ENCODE results near the gene INPP5J.
"Not testable (repeated sequence)": the region's sequence is repeated elsewhere in the genome, so short reads cannot be mapped to it uniquely, and the experiment has no call there.

INPP5J gene

GRCh38 chr22:31103111-31103510 lies 19.7 kb upstream of the INPP5J start:
- DNase-seq: no peak

- no peak for DNase-seq
These were observed 18.7 kb upstream of the INPP5J start for GRCh38 chr22:31103899-31104694.

- no peak for DNase-seq
These were observed 17.9 kb upstream of the INPP5J start for GRCh38 chr22:31104869-31105268.

GRCh38 chr22:31105282-31105929 lies 17.4 kb upstream of the INPP5J start:
- DNase-seq: no peak

GRCh38 chr22:31106001-31106571 lies 16.7 kb upstream of the INPP5J start:
- no peak for DNase-seq

- no peak for DNase-seq
These were observed 16.0 kb upstream of the INPP5J start for GRCh38 chr22:31106731-31107177.

- DNase-seq: no peak
These were observed 15.4 kb upstream of the INPP5J start, which contains the start of gene SELENOM for GRCh38 chr22:31107178-31107893. Gene SELENOM, minus strand, starts transcription at chr22:31107568. Its CDS starts 63 bp downstream, at chr22:31107505.

- DNase-seq: no peak
These were observed 14.9 kb upstream of the INPP5J start for GRCh38 chr22:31107894-31108218.

- DNase-seq: not testable (repeated sequence)
These were observed 10.1 kb upstream of the INPP5J start for GRCh38 chr22:31112547-31113091.

- no peak for DNase-seq
These were observed 4.5 kb upstream of the INPP5J start for GRCh38 chr22:31118046-31118820.

- no peak for DNase-seq
These were observed 3.6 kb upstream of the INPP5J start for GRCh38 chr22:31119026-31119717.

GRCh38 chr22:31120230-31120629 lies 2.5 kb upstream of the INPP5J start:
- no peak for DNase-seq

GRCh38 chr22:31120642-31121041 lies 2.1 kb upstream of the INPP5J start:
- DNase-seq: no peak

GRCh38 chr22:31121403-31121802 lies 1.4 kb upstream of the INPP5J start:
- DNase-seq: no peak

GRCh38 chr22:31122196-31122531 lies 602 bp upstream of the INPP5J start:
- no peak for DNase-seq

GRCh38 chr22:31123292-31123602 lies 481 bp downstream of the INPP5J start:
- no peak for DNase-seq

- DNase-seq: no peak
These were observed 1.5 kb downstream of the INPP5J start for GRCh38 chr22:31124290-31124689.

GRCh38 chr22:31124811-31125465 lies 2.2 kb downstream of the INPP5J start:
- DNase-seq: no peak

GRCh38 chr22:31125521-31126117 lies 2.9 kb downstream of the INPP5J start:
- DNase-seq: no peak

GRCh38 chr22:31126128-31126868 lies 3.5 kb downstream of the INPP5J start:
- DNase-seq: no peak
